Activated CD4-positive, alpha-beta T cell treated with anti-CD3 and anti-CD28 coated beads, Interleukin-2, Interleukin-4, amounts not matched to agents 100 ng/mL and 50 ng/mL, durations not matched to agents 16 hours and 8 hours (primary cell): Measurements from ENCODE around the gene CRTAC1.
A peak's percentile ranks its signal among the peaks of the same experiment; 100 is the strongest.
"Not testable (repeated sequence)": the region's sequence is repeated elsewhere in the genome, so short reads cannot be mapped to it uniquely, and the experiment has no call there.

Experiments used
- DNase-seq: peaks from one replicate; pipeline ENCODE4 v3.0.0-alpha.2; 2020; ENCODE audit warnings: low spot score

Gene CRTAC1

DNA sequence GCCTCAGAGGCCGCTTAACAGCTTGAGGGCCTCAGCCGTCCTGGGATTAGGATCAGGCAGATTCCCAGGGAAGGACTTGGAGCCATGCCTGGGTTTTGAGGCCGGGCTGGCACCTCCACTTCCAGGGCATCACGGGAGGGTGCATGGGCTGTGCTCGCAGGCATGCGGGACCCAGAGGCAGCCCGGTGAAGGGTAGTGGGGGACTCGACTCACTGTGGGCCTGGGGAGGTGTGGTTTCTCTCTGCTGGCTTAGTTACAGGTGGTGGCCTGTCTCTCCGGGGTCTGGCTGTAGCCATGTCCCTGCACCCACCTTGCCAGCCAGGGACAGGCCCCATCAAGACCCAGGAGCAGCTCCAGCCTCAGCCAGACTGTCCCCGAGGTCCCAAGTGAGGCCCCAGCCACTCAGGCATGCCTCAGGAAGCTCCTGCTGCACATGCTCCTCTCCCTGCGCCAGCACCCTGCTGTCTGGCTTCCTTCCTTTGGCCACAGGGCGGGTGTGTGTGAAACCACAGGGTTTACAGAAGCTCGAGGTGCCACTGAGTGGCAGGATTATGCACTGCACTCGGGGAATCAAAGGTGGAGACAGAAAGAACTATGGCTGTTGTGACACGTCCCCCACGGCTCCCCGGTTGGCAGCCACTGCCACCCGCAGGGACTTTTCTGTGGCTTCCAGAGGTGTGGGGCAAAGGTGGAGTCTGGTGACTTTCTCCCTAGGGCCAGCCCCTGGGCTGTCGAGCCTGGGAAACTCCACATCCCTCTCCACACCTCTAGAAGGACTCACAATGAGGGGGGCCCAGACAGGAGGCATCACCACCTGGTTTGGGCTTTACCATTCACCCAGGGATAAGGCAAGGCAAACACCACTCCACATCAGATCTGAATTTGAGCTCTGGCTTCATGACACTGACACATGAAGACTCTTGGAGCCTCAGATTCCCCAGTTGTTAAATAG lies 161.1 kb downstream of the CRTAC1 start:
- DNase-seq = peak; percentile 93

DNA sequence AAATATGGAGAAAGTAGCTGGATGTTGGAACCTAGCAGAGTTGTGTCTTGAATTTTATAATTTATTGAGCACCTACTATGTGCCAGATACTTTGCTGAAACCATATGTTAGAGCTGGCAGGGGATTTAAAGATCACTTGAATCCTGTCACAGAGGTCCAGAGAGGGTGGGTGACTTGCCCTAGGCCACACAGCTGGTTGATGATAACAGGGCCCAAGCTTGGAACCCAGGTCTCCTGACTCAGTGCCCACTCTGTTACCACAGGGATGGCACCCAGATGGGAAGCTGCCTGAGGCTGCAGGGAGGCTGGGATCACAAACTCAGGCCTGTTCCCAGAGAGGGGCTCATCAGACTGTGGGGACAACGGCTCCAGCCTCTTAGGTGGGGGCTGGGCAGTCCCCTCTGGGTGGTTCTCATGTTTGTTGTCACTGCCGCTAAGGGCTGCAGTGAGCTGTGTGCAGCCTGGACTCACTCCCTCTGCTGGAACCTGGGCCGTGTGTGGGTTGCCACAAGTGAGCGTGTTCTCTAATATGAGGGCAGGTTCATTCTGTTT lies 162.2 kb downstream of the CRTAC1 start:
- DNase-seq = no peak

DNA sequence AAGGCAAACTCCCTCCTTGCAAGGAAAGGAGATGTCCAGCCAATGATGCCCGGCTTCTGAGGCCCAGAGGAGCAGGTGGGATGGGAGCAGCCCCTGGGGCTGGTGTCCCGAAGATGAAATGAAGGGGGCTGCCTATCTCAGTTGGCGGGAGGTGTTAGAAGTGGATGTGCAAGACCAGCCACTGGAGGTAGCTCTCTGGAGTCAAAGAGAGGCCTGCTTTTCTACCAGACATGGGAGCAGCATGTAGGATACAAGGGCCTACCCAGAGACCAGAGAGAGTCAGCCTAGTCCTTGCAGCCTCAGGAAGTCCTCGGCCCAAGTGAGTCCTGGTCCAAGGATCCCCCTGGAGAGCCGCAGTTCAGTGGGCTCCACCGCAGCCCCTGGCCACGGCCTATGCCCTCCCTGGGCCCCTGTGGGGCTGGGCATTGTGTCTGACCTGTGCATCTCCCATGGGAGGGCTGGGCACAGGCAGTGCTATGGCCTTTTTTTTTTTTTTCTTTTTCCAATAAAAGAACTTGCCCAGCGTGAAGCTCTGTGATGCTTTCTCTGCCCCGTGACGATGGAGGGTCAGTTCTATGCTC lies 163.1 kb downstream of the CRTAC1 start:
- DNase-seq = no peak

DNA sequence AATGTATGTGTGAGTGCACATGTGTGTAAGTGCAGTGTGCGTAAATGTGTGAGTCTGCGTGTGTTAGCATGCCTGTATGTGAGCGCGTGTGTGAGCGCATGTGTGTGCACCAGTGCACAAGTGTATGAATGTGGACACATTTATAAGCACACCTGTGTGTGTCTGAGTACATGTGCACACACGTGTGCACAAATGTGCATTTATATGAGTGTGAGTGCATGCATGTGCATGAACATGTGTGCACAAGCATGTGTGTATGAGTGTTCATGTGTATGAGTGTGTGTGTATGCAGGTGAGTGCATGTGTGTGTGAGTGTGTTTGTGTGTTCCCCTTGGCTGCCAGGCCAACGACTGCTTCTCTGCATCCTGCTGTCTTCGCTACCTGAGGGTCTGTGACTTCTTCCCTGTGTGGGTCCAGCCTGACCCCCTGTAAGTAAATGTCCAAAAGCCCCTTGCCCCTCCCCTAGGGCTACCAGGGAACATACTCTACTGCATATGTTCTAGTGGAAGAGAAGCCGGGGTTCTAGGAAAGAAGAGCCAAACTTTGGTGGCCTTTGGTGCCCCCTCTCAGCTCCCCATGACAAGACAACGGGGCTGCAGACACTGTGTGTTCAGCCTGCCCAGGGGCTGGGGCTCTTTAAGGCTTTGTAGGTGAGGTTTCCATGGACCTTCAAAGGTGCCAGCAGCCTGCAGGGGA lies 163.7 kb downstream of the CRTAC1 start:
- no peak for DNase-seq

DNA sequence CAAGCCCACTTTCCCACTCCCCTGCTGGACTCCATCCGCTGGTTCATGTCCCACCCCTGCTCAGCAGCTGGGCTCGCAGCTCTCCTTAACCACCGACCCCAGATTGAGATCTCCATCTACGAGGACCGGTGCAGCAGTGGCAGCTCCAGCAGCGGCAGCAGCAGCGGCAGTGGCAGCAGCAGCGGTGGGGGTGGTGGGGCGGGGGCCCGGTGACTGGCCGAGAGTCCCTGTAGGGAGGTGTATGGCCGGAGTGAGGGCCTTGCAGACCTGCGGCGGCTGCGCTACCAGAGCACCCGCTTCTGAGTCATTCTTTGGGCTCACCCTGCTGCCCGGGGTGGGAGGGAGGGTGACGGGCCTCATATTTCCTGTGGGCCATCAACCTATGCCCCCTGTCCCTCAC lies 164.9 kb downstream of the CRTAC1 start:
- no peak for DNase-seq

DNA sequence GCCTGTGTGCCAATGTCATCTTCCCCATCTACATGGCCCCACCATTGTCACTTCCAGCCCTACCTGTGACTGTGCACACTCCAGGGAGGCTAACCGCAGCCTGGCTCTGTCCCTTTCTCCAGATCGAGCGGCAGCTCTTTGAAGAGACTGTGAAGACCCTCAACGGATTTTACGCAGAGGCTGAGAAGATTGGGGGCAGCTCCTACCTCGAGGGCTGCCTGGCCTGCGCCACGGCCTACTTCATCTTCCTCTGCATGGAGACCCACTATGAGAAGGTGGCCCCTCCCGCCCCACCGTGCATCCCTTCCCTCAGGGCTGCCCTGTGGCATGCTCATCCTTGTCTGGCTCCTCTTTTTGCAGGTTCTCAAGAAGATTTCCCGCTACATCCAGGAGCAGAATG lies 166.6 kb downstream of the CRTAC1 start:
- no peak for DNase-seq

DNA sequence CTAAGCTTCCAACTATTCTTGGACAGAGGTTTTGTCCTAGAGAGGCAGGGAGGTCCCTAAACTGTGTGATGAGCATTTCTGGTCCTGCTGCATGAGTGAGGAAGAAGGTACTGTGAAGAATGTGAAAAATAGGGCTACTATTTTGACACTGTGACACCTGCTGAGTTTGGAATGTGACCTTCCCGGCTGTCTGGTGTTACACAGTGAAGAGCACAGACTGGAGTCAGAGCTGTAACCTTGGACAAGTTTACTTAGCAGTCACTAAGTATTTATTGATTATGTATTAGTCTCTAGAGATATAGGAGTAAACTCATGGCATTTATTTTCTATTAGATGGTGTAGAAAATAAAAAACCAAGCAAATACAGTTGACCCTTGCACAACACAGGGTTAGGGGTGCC lies 168.5 kb downstream of the CRTAC1 start:
- DNase-seq = no peak

DNA sequence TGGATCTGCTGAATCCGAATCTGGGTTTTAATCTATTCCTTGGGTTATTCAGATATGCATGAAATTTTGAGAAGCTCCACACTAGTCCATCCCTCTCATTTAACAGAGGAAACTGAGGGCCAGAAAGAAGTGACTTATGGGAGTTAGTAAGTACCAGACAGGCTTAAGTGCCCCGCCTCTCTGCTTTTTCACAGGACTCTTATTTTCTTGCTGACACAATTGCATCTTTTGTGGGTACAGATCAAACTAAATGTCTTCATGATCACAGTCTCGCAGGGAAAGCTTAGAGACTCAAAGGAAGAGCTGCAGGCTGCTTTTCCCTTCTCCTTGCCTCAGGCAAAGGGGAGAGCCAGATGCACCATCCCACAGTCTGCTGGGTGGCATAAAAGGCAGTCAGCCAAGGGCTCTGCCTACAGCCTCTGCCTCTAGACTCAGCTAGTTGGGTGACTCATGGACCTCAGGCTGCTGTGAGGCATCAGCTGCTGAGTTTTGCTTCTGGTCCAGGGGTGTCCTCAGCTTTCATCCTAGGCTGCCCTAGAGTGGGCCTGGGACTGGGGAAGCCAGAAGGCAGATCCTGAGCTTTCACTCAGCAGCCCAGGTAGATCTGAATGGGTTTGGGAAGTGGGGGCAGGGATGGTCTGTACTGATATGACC lies 169.2 kb downstream of the CRTAC1 start:
- DNase-seq = no peak

DNA sequence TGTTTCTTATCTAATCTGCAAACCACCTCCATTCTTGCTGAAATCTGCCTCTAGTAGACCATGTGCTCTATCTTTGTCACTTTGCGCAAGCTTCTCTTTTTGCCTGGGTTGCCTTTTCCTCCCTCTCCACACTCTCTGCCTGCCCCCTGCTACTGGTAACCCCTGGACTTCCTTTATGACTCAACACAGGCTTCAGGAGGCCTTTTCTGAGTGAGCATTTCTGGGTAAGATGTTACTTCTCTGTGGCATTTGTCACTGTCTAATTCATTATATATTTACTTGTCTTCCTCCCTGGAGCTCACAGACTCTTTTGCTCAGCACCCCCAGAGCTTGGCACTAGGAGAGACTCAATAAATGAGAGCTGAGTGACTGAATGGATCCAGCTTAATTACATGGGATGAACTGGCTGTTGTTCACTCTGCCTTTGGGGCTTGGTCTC lies 172.4 kb downstream of the CRTAC1 start:
- peak; percentile 77 for DNase-seq

DNA sequence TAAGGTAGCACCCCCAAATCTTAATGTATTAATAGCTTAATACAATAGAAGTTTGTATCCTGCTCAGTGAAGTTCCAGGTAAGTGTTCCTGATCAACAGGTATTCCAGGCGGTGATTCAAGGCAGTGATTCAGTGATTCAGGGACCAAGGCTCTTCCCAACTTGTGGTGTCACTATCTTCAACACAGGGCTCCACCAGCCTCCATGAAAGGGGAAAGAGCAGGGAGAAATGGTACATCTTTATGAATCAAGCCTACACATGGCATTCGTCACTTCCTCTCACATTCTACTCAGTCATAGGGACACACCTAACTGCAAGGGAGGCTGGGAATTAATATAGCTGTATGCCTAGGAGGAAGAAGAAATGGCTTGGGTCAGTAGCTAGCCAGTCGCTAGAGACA lies 175.7 kb downstream of the CRTAC1 start:
- DNase-seq = no peak

DNA sequence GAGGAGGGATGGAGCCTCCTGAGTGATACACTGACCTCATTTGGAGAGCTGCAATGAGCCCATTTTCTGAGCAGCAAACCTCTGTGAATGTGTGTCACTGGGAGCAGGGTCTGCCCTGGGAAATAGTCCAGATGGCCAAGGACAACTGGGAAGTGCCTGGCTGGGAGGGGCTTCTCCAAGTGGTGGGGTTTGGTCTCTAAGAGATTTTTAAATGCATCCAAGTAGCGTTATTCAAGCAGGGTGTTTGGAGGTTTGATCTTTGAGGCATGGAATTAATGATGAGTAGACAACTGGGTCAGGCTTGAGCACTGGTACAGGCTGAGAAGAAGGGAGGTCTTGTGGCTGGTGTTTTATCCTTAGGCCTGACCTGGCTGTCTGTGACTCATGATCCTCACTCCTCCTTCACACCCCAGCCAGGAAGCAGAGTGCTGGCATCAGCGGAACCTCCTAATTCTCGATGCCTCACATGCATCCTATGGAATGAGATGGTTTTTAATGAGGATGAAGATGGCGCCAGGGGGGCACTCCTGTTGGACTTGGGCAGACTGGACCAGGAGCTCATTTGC lies 177.5 kb downstream of the CRTAC1 start:
- no peak for DNase-seq

DNA sequence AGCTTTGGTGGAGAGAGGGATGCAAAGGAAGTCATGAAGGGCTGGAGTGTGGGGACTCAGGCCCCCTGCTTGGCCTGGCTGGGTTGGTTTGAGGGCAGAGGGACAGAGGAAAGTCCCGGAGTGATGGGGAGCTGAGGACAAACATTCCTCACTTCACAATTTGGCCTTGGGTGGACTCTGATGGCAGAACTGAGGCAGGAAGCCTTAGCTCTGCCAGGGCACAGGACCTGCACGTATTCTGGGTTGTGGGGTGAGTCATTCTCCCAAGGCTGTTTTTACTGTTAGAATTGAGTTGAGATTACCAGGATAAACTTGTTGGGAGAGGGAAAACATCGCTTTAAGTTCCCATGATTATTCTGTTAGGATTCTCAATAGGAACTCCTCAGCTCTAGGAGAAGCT lies 178.1 kb downstream of the CRTAC1 start:
- no peak for DNase-seq

DNA sequence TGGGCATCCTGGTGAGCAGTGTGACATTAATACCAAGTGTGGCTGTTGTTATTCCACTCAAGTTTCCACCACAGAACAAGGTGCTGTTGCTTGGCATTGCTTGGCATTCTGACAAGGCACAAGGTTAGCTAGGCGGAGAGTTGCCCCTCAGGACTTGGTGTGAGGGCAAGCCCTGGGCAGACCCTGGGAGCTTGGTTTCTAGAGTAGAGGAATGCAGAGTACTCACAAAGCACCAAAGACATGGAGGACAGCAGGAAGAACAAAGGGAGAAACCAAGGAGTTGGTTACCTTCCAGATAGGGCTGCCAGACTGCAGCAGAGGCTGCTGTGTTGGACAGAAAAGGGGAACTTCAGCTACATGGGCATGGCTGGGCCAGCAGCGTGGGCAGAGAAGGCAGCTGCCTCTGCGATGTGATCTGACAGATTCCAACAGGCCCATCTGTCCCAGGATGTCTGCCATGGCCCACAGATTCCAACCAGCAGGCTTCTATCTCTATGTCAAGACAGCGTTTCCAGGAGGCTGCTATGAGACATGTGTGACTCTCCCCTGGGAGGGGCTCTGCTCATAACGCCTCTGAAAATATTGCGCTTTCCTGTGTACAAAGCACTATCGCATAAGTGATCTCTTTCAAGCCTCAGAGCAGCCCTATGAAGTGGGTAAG lies 178.9 kb downstream of the CRTAC1 start:
- DNase-seq = peak; percentile 24

DNA sequence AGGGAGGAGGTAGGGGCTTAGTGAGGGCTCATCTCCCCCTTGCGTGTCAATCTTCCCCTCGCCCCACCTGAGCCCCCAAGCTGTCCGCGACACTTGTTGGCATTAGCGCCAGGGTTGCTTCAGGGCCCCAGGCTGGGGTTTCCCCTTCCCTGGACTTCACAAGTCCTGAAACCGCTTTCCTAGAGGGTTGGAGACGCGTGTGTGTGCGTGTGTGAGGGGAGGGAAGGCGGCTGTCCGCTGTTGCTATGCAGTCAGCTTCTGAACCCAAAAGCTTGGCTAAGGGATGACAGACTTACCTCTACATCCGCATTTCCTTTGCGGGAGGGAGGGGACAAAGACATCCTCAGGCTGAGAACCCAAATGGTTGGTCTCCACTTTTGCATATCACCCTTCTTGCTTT lies 180.0 kb downstream of the CRTAC1 start:
- DNase-seq = no peak

DNA sequence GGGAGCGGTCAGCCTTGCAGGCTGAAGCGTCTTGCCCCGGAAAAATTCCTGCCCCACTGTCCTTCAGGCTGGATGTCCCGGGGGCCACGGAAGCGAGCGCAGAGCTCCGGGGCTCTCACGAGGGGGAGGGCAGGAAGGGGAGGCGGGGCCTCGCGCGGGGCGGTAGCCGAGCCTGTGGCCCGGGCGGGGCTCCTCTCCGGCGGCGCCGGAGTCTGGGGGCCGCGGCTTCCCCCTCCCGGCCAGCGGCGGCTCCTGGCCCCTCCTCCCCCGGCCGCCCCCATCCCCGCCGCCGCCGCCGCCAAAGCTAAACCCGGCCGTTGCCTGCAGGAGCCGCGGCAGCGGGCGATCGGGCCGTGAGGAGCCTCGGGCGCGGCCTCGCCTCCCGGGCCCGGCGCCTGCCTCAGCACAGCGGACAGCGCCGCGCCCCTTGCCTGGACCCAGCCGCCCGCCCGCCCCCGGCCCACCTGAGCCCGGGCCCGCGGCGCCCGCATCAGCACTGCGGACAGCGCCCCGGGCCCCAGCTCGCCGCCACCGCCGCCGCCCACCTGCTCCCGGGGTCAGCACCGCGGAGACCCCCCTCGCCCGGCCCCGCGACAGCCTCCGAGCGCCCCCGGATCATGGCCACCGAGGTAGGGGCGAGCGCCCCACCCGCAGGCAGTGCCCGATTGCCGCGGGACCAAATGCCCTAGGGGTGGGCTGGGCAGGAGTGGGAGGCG lies 180.6 kb downstream of the CRTAC1 start, which contains the start of gene GOLGA7B:
Gene GOLGA7B (plus strand): TSS at position 157 of the 716 bp plus-strand sequence. CDS start 461 bp downstream, at position 618.
- peak; percentile 26 for DNase-seq

DNA sequence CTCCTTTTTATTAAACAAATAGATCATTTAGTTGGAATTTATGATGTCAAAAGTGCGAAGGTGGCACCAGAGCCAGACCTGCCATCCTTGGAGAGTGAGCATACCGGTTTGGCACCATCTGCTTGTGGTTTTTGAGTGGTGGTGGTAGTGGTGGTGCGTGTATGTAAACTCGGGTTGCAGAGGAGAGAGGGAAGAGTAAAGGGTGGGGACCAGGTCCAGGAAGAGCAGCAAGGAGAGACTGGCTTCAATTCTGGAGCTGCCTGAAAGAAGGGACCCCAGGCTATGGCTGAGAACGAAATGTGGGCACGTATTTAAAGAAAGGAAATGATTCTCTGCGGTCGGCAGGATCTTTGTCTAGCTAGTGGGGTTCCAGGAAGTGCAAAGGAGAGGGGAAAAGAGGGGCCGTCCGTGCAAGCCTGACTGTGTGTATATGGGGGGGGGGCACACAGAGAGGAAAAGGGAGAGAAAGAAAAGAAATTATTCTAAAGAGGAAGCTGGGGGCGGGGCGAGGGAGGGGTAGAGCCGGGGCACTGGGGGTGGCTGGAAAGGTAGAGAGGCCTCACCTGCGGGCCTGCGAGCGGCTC lies 181.2 kb downstream of the CRTAC1 start:
- no peak for DNase-seq

DNA sequence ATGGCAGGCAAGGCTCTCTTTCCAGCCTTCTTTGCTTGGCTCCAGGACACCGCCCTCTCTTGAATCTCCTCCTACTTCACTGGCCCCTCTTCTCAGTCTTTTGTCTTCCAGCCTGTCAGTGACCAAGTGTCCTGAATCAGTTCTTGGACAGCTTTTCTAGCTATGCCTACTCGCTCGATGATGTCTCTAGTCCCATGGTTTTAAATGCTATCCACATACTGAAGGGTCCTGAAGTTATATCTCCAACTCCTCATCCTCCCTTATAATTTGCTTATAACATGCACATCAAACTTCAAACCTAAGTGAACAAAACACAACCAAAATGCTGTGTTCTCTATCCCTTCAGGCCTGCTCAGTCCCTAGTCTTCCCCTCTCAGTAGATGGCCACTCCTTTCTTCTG lies 185.7 kb downstream of the CRTAC1 start:
- no peak for DNase-seq

DNA sequence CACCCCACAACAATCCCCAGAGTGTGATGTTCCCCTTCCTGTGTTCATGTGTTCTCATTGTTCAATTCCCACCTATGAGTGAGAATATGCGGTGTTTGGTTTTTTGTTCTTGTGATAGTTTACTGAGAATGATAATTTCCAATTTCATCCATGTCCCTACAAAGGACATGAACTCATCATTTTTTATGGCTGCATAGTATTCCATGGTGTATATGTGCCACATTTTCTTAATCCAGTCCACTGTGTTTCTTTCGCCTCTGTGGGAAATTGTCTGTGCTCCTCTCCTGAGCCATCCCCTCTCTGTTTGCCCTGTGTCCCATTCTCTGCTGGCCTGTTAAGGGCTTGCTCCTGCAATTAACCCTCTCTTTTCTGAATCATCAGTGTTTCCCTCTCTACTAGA lies 186.4 kb downstream of the CRTAC1 start:
- not testable (repeated sequence) for DNase-seq

DNA sequence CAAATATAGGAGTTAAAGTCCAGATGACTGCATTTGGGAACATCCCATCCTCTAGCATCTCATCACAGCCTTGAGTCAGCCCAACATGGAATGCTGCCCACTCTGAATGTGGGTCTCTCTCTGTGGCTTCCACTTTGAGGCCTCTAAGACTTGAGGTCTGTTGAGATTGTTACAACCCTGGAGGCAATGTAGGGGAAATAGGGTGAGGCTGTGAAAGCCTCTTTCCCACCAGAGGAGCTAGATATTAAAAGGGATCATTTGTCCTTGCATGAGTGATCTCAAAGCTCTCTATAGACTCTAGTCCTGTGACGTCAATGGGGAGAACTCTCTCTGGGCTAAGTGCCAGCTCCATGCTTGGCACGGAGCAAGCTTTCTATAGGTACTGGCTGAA lies 187.1 kb downstream of the CRTAC1 start:
- DNase-seq = no peak

DNA sequence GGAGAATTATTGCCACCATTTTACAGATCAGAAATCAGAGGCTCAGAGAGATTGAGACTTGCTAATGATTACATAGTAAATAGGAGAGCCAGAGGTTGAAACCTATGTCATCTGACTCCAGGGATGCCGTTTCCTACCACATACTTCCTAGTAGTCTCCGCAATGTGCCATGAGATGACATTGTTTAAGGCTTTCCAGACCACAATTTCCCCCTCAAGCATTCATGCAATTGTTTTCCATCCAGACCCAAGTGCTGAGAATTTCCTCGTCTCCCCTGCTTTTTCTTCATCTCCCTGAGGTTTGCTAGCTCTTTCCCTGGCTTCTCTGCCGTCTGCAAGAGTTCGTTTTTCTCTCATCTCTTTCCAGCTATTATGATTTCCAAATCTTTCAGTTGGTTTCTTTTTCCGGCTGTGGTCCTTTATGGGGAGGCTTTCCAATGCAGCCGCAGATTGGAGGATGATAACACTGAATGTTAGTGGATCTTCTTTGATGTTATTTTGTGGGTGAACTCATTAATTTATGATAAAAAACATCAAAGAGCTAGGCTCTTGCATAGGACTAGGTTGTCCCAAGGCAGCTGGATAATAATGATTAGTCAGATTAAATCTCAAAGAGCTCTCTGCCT lies 187.7 kb downstream of the CRTAC1 start:
- no peak for DNase-seq
